Sigmoid colon (tissue), 7 donors: ENCODE measurements around the gene SCUBE3. TPM values are rescaled to one million over a fixed set of nuclear protein-coding genes. Genes with fewer than 3 reads are reported as not detected.

ENCODE experiments used
- DNase-seq: peaks from one replicate; pipeline ENCODE4 v3.0.0-alpha.2; 2019
- H3K27ac ChIP-seq, 4 donors: fragments of 200-600 bp; sonication (generic); one replicate each; pipeline ENCODE4 v1.5.1; 2016 to 2019; ENCODE audit warnings: mild to moderate bottlenecking in 1 of 4
- H3K27me3 ChIP-seq, 3 donors: fragments of 200-600 bp; sonication (generic); one replicate each; pipeline ENCODE4 v1.5.1; 2019; ENCODE audit warnings: mild to moderate bottlenecking in 1 of 3
- H3K36me3 ChIP-seq, 4 donors: fragments of 200-600 bp; sonication (generic); one replicate each; pipeline ENCODE4 v1.5.1; 2016 to 2019
- H3K4me1 ChIP-seq, 4 donors: fragments of 200-600 bp; sonication (generic); one replicate each; pipeline ENCODE4 v1.5.1; 2017 to 2019
- H3K4me3 ChIP-seq, 4 donors: fragments of 200-600 bp; sonication (generic); one replicate each; pipeline ENCODE4 v1.5.1; 2017 to 2019; ENCODE audit warnings: mild to moderate bottlenecking in 2 of 4, moderate library complexity in 1 of 4
- H3K9me3 ChIP-seq, 4 donors: fragments of 200-600 bp in 3 of 4; sonication (generic) in 3 of 4; one replicate each; pipeline versions ENCODE4 v1.5.1 to v1.6.1; 2013 to 2019
- CTCF ChIP-seq, 4 experiments: fragments of 450-650 bp in 3 of 4; fragments of 200-600 bp in 1 of 4; IDR thresholded peaks; one replicate each; pipeline ENCODE4 v1.5.1; 2016 to 2019; ENCODE audit warnings: antibody characterized with exemption in 4 of 4, mild to moderate bottlenecking in 3 of 4, moderate library complexity in 2 of 4
- EP300 ChIP-seq, 4 donors: sonication (generic); formaldehyde crosslinking; IDR thresholded peaks; one replicate each; pipeline ENCODE4 v1.6.1; 2017; ENCODE audit warnings: antibody characterized with exemption in 4 of 4
- POLR2A ChIP-seq, 2 donors: fragments of 450-650 bp; IDR thresholded peaks; one replicate each; pipeline ENCODE4 v1.6.1; 2016; ENCODE audit warnings: antibody characterized with exemption in 2 of 2, mild to moderate bottlenecking in 2 of 2, moderate library complexity in 2 of 2
- POLR2AphosphoS5 ChIP-seq, 4 donors: sonication (generic); formaldehyde crosslinking; IDR thresholded peaks; one replicate each; pipeline ENCODE4 v1.6.1; 2017; ENCODE audit warnings: antibody characterized with exemption in 4 of 4
- WGBS, 2 donors: extraction: QIAGEN DNeasy Blood & Tissue Kit; methylation state at CpG; one replicate each; pipeline ENCODE4 v1.1.7; 2013; 5-methylcytosine and 5-hydroxymethylcytosine counted together
- intact Hi-C: fragments of 100-400 bp; cut with DNase I; formaldehyde crosslinking; loops from one replicate; pipeline ENCODE4 v1.15.1; 2023
- polyA plus RNA-seq, 3 donors: library from polyadenylated mRNA; stranded (reverse); fragments of 200-250 nt; gene quantifications; one replicate each; pipeline ENCODE4 v1.2.3, GENCODE V29; 2013
- total RNA-seq, 4 donors: library from RNA; depleted of rRNA; stranded (reverse); fragments of >200 nt; gene quantifications; one replicate each; pipeline ENCODE4 v1.1.0, GENCODE V29; 2016
- donor health status: healthy with polysubstance abuse.
- donor health status: Bipolar disorder and iron deficiency.
- donor health status: healthy.

The SCUBE3 gene
- total and polyA plus RNA-seq, 7 donors = 0.29 to 12.7 (median 4.9) TPM; not detected in 2

- peak within 1 kb of the TSS; percentile 89 to 98 (median 96) for H3K4me3 ChIP-seq
- TF ChIP-seq POLR2A (IDR thresholded peaks at IDR 0.05) (peak; percentile 34 to 50), POLR2AphosphoS5 (IDR thresholded peaks at IDR 0.05) (peak; percentile 94 to 96 (median 94)), CTCF (IDR thresholded peaks at IDR 0.05) (peak in 1 of 4 experiments; percentile 37), EP300 (IDR thresholded peaks at IDR 0.05) (peak in 2 of 4 donors; percentile 76 to 87)
- H3K4me1 ChIP-seq = peaks cover 0 to 38% (median 20%) of the 10 kb centered on the region in 4 donors
- H3K27me3 ChIP-seq = no peaks in the 10 kb centered on the region
- peak within 1 kb of the TSS; percentile 92 to 99 (median 98) for H3K27ac ChIP-seq
- WGBS, 2 donors = 0% methylated on average over 82 of the region's 82 CpGs
- DNase-seq = peak; percentile 99
- no peaks in the 10 kb centered on the region for H3K36me3 ChIP-seq
- no peaks in the 10 kb centered on the region for H3K9me3 ChIP-seq
- intact Hi-C loops = no loop called here
These were observed 45.6 kb downstream of the SCUBE3 start, which contains the start of gene ZNF76 for GRCh38 chr6:35259194-35259947. Gene ZNF76 (plus strand): TSS chr6:35259735. CDS start chr6:35281152, 21,417 bp downstream.

- TF ChIP-seq POLR2A (IDR thresholded peaks at IDR 0.05) (no peak), POLR2AphosphoS5 (IDR thresholded peaks at IDR 0.05) (no peak), EP300 (IDR thresholded peaks at IDR 0.05) (no peak), CTCF (IDR thresholded peaks at IDR 0.05) (no peak)
- peak overlapping the region; percentile 92 to 99 (median 98) for H3K27ac ChIP-seq
- peaks cover 0 to 40% (median 20%) of the 10 kb centered on the region in 4 donors for H3K4me1 ChIP-seq
- DNase-seq = peak; percentile 87
- intact Hi-C loops = no loop called here
- WGBS, 2 donors = 4 to 10% methylated on average over 23 of the region's 23 CpGs
- H3K36me3 ChIP-seq = no peaks in the 10 kb centered on the region
- peak overlapping the region; percentile 89 to 98 (median 96) for H3K4me3 ChIP-seq
- H3K27me3 ChIP-seq = no peaks in the 10 kb centered on the region
- no peaks in the 10 kb centered on the region for H3K9me3 ChIP-seq
These were observed 46.3 kb downstream of the SCUBE3 start for GRCh38 chr6:35259948-35260590.

GRCh38 chr6:35260591-35261570 lies 47.1 kb downstream of the SCUBE3 start:
- intact Hi-C loops = no loop called here
- DNase-seq = peak; percentile 57
- WGBS, 2 donors = 83 to 86% methylated on average over 6 of the region's 6 CpGs
- Histone ChIP-seq H3K27me3 (no peaks in the 10 kb centered on the region), H3K4me3 (peak overlapping the region; percentile 89 to 98 (median 96)), H3K36me3 (no peaks in the 10 kb centered on the region), H3K27ac (peak overlapping the region; percentile 92 to 99 (median 98)), H3K4me1 (peaks cover 0 to 40% (median 20%) of the 10 kb centered on the region in 4 donors), H3K9me3 (no peaks in the 10 kb centered on the region)
- TF ChIP-seq POLR2AphosphoS5 (IDR thresholded peaks at IDR 0.05) (peak in 1 of 4 donors; percentile 41), POLR2A (IDR thresholded peaks at IDR 0.05) (no peak)

- intact Hi-C loops = no loop called here
- 43 to 80% methylated on average over 2 of the region's 2 CpGs for WGBS, 2 donors
These were observed 48.8 kb downstream of the SCUBE3 start for GRCh38 chr6:35262596-35262995.

More at GRCh38 chr6:35262596-35262995, 48.8 kb downstream of the SCUBE3 start:
- Histone ChIP-seq H3K4me3 (no peak overlapping the region), H3K4me1 (peaks cover 0 to 27% (median 20%) of the 10 kb centered on the region in 4 donors), H3K27ac (peak overlapping the region in 1 of 4 donors; percentile 22), H3K27me3 (no peaks in the 10 kb centered on the region), H3K36me3 (no peaks in the 10 kb centered on the region), H3K9me3 (no peaks in the 10 kb centered on the region)
- peak; percentile 9 for DNase-seq
- TF ChIP-seq EP300 (IDR thresholded peaks at IDR 0.05) (no peak), CTCF (IDR thresholded peaks at IDR 0.05) (no peak), POLR2AphosphoS5 (IDR thresholded peaks at IDR 0.05) (no peak), POLR2A (IDR thresholded peaks at IDR 0.05) (no peak)
